Fibroblast of mammary gland (primary cell): ENCODE results near the gene FTCD.

Experiments
- DNase-seq: peaks from one replicate; pipeline ENCODE4 v3.0.0-alpha.2; 2010; ENCODE audit warnings: low read depth
- H3K4me3 ChIP-seq: 2 replicates; pipeline ENCODE4 v1.5.1; 2011; ENCODE audit warnings: low read depth, mild to moderate bottlenecking, low read length, moderate library complexity; ENCODE audit not compliant: control insufficient read depth
- TF ChIP-seq, protein P1 (sequence below): conservative IDR thresholded peaks from 2 replicates; pipeline ENCODE4 v1.5.1; 2011; ENCODE audit warnings: low read depth, low read length, inconsistent platforms; ENCODE audit not compliant: control insufficient read depth, insufficient read depth

The FTCD gene

DNA sequence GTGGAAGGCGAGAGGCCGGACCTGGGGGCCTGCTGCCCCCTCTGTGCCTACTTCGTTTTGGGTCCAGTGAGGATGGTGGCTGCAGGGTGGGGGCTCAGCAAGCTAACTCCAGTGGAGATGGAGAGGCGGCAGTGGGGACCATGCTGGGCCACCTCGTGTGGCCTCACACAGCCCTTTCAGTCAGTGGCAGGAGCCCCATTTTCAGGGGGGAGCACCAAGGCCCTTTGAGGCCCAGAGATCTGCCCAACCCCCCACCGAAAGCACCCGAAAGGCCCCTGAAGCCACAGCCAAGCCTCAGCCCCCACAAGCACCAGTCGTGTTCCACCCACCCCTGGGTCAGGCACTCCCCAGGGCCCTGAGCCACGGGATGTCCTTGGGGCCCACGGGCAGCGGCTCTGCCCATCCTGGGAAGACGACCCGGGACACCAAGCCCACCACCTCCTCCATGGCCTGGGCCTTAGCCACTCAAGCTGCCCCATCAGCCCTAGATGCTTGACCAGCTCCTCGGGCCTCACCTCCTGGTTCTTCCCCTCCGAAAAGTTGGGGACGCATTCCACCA, 345 bp downstream of the FTCD start:
- no peak overlapping the region for H3K4me3 ChIP-seq
- TF ChIP-seq, protein P1, sequence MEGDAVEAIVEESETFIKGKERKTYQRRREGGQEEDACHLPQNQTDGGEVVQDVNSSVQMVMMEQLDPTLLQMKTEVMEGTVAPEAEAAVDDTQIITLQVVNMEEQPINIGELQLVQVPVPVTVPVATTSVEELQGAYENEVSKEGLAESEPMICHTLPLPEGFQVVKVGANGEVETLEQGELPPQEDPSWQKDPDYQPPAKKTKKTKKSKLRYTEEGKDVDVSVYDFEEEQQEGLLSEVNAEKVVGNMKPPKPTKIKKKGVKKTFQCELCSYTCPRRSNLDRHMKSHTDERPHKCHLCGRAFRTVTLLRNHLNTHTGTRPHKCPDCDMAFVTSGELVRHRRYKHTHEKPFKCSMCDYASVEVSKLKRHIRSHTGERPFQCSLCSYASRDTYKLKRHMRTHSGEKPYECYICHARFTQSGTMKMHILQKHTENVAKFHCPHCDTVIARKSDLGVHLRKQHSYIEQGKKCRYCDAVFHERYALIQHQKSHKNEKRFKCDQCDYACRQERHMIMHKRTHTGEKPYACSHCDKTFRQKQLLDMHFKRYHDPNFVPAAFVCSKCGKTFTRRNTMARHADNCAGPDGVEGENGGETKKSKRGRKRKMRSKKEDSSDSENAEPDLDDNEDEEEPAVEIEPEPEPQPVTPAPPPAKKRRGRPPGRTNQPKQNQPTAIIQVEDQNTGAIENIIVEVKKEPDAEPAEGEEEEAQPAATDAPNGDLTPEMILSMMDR: no peak
- DNase-seq: no peak

DNA sequence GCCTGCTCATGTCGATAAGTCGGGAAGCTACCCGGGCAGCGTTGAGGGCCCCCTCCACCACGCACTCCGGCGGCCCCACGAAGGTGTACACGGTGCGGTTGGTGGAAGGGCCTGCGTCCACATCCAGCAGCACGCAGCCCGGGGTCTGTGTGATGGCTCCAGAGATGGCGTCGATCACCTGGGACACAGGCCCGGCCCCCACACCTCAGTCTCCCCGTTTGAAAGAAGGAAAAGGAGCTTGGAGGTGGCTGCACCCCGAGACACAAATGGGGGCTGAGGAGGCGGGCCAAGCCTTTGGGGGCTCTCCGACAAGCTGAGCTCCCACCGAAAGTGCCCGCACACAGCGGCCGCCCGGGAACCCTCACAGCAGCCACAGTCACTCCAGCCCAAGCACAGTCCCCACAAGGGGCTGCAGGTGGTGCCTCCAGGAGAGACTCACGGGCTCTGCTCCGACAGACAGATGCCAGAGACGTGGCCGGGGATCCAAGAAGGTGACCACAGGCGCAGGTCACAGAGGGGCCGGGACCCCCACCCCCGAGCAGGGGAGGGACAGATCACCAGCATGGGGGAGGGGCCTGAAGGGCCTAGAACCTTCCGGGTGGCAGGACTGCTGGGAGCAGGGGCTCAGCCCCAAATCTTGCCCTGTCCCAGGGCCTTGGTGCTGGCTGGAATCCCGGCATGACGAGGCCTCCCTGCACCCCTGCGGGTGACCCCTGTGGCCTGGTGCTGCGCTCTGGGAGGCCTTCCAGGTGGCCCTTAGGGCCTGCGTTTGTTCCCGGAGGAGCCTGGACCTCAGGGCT, 1.0 kb downstream of the FTCD start:
- no peak overlapping the region for H3K4me3 ChIP-seq
- TF ChIP-seq, protein P1: no peak
- DNase-seq: no peak

DNA sequence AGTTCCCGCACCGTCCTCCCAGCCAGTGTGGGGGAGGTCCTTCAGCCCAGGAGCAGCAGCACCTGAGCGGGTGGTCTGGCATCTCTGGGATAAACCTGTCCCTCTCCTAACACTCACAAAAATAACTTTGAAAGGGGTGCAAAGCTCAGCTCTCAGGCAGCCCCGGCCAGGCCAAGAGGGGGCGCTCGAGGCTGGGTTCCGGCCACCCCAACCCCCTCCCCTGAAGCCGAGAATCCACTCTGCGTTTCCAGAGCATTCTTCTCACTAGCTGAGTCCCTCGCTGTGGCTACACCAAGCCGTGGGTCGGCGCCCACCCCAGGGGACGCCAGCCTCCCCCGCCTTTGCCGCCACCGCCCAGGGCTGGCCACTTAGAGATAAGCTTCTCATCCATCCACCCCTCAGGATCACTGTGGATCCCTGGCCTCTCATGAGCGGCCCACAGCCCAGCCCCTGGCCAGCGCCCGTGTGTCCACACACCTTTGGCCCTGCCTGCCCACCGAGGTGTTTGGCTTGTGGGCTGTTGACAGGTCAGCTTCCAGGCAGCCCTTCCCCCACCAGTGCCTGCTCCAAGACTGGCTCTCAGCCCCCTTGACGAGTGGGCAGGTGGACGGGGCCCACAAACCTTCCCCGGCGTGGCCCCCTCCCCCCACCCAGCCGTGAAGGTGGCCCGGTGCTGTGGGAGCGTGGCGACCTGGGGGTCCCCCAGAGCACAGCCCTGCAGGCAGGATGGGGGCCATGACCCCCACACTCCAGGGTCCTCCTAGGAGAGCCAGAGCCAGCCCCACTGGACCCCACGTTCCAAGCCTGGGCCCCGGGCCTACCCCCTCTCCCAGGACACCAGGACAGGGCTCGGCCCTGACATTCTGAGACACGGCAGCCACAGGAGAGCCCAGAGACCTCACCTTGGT, 1.9 kb downstream of the FTCD start:
- DNase-seq: no peak
- TF ChIP-seq, protein P1: no peak
- no peak overlapping the region for H3K4me3 ChIP-seq

DNA sequence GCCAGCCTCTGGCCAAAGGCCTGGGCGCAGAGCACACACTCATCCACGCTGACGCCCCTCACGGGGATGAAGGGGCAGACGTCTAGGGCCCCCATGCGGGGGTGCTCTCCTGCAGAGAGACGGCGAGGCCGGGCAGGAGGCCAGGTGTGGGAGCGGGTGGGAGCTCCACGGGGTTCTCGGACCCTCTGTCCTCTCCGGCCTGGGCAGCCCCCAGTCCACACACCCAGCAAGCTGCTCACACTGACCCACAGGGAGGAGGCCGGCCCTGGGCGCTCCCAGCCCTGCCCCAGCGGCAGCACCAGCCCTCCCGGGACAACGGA, 2.5 kb downstream of the FTCD start:
- TF ChIP-seq, protein P1: no peak
- no peak overlapping the region for H3K4me3 ChIP-seq
- no peak for DNase-seq

DNA sequence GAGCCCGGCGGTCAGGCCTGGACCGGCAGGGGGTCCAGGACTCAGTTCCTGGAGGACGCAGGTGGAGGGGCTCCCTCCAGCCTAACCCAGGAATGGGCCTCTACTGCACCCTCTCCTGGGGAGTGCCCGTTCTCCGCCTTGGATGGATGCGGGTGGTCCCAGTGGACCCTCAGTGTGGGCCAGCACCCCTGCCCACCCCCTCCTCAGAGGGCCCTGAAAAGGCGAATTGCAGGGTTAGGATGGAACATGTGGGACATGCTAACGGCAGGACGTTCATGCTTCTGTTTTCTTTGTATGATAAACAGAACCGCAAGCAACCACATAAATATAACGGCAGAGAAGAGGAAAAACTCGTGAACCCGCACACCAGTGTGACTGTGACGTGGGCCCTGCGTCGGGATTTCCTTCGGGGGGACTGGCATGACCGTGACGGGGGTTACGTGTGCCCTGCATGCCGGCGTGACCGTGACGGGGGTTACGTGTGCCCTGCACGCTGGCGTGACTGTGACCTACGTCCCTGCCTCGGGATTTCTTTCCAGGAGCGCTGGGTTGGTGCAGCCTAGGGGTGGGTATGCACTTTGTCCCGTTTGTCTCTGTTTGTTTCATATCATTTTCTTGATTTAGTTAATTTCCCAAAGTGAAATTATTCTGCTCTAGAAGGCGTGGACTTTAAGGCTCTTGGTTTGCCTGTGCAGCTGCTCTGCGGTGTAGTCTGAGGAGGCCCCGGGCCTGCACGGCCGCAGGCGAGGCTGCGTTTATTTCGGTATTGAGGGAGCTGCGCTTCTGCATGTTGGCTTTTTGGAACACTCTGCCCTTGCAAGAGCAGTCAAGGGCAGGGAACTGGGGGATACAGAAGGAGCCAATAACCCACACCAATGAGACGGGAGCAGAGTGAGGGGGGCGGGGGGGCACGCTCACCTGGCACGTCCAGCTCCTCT, 3.1 kb downstream of the FTCD start:
- TF ChIP-seq, protein P1: no peak
- H3K4me3 ChIP-seq: no peak overlapping the region
- no peak for DNase-seq
